GM12891 (cell line): ENCODE data around the gene ABCA6.

Experiments used
- POLR2A ChIP-seq: IDR thresholded peaks from 2 replicates; pipeline ENCODE4 v1.6.1; 2011; ENCODE audit warnings: low read depth, low read length, control low read depth
- TAF1 ChIP-seq: IDR thresholded peaks from 2 replicates; pipeline ENCODE4 v1.6.1; 2011; ENCODE audit warnings: low read depth, low read length, control low read depth

DNA sequence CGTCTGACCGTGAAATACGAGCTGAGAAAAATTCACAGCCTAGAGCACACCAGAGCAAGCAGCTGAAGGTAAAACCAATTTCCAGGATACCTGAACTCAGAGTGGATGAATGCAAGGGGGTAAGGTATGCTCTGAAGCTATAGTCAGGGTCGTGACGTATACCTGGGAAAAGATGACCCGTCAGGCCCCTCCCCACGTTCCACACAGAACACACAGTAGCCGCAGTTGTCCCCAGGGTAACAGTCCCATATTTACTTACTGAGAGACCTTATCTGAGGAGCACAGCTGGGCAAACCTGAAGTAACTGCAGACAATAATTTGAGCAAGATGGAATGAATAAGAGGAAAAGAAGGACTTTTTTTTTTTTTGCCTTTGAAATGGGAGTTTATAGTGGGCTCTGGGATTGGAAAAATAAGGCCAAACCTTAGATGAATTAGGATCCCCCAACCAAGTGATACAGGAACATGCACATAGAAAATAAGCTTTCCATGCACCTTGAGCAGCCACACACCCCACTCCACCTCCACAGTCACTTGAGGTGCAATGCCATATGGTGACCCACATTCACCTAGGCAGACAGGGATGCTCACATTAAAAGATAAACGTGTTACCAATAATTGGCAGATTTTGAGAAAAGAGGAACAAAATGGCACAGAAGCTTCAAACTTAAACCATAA, 38.0 kb downstream of the ABCA6 start:
- TF ChIP-seq POLR2A (no peak), TAF1 (no peak)
